AG09319 (cell line): ENCODE results near the gene TIPRL.

Source experiments
- DNase-seq: peaks from one replicate; pipeline ENCODE4 v3.0.0-alpha.2; 2010; ENCODE audit warnings: low read depth; ENCODE audit errors: extremely low read depth
- CTCF ChIP-seq: IDR thresholded peaks from 2 replicates; pipeline ENCODE4 v1.5.1; 2011; ENCODE audit warnings: low read depth, mild to moderate bottlenecking, inconsistent platforms, low read length, moderate library complexity

The TIPRL gene

GRCh38 chr1:168227620-168228019 lies 48.9 kb downstream of the TIPRL start:
- no peak for DNase-seq
- TF ChIP-seq CTCF, result no peak

GRCh38 chr1:168229893-168230292 lies 51.1 kb downstream of the TIPRL start:
- no peak for TF ChIP-seq CTCF
- no peak for DNase-seq

- TF ChIP-seq CTCF, result no peak
- no peak for DNase-seq
Measured at GRCh38 chr1:168230709-168231108, 51.9 kb downstream of the TIPRL start.

GRCh38 chr1:168234846-168235547 lies 56.2 kb downstream of the TIPRL start:
- DNase-seq, result no peak
- peak; percentile 53 for TF ChIP-seq CTCF

- no peak for DNase-seq
- TF ChIP-seq CTCF, result no peak
Measured at GRCh38 chr1:168235548-168235885, 56.8 kb downstream of the TIPRL start.

GRCh38 chr1:168235937-168236336 lies 57.2 kb downstream of the TIPRL start:
- TF ChIP-seq CTCF, result no peak
- no peak for DNase-seq

GRCh38 chr1:168236836-168237611 lies 58.3 kb downstream of the TIPRL start:
- no peak for DNase-seq
- no peak for TF ChIP-seq CTCF
